Activated CD4-positive, alpha-beta T cell treated with anti-CD3 and anti-CD28 coated beads for 48 hours (primary cell): Measurements from ENCODE around the gene CCDC116.
"Not testable (repeated sequence)": the region's sequence is repeated elsewhere in the genome, so short reads cannot be mapped to it uniquely, and the experiment has no call there.

Experiments used
- DNase-seq: peaks from one replicate; pipeline ENCODE4 v3.0.0-alpha.2; 2020

CCDC116 gene

DNA sequence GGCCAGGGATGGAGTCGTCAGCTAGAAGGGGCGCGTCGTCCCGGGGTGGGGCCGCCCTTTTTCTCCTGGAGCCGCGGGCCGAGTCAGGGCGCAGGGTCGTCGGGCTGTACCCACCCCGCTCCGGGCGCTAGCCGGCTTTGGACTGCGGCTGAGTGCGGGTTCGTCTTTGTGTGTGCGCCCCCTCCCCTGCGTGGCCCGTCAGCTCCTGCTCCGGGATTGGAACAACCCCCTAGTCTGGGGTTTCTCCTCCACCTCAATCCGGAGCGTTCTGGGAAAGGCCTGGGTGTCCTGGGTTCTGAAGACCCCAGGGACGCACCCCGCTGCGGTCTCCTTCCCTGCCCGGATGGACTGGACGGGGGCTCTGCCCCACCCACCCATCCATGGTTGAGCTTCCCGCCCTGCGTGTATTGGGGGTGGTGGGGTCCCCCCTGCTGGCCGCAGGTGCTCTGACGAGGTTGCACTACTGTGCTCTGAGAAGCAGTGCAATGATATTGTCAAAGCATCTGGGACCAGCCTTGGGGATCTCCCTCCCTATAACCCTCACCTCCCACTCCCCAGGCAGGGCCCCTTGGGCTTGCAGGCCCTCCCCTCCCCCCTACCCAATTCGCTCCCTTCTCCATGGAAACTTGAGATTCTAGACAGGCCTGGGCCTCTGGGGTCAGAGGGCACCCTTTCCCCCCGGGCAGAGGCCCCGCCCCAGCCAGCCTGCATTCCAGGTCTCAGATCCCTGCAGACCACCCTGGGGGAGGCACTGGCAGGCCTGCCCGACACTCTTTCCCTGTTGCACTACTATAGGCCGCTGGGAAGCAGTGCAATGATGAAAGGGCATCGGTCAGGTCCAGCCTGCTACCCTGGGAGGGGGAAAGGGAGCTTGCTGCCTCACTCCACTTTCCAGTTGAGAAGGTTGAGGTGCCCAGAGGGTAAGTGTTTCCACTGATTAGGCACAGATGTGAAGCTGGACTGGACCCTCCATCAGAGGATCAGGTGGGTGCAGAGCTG is 20.3 kb downstream of the CCDC116 start:
- no peak for DNase-seq

DNA sequence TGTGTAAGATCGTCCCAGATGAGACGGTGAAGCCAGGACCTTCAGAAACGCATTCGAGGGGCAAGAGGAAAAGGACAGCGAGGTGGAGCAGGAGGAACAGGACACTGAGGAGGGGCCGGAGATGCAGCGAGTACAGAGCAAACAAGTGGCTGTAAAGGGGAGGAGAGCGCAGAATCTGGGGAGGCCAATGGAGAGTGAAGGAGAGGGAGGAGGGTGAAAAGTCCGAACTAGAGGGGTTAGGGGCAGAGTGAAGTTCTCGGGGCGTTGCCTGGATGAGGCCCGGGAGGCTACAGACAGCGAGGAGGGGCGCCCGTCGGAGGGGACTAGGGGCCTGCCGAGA is 24.4 kb downstream of the CCDC116 start:
- no peak for DNase-seq

DNA sequence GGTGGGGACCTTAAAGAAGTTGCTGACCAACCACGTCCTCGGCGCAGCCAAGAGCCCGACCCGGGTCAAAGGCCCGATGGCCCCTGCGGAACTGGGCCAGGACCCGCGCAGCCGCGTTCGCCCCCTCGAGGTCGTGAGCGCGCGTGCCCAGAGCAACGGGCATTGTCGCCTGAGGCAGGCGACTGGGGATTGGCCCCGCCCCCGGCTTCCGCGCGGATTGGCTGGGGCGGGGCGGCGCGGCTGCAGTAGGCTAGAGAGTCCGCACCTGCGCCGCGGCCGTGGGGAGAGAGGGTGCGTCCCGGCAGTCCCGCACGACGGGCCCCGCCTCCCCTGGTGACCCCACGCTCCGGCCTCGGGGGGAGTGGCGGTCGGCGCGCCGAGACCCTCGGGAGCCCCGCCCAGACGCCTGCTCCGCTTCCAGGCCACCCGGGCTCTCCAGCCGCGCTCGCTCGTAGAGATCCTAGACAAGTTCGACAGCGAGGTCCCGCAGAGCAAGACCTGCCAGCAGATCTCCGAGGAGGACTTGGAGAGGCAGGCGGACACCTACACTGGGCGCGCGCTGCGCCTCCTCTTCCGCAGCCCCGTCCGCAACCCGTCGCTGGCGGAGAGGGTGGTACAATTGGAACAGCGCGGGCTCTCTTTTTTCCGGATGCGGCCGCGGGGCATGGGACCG is 24.9 kb downstream of the CCDC116 start:
- DNase-seq = peak; percentile 83

DNA sequence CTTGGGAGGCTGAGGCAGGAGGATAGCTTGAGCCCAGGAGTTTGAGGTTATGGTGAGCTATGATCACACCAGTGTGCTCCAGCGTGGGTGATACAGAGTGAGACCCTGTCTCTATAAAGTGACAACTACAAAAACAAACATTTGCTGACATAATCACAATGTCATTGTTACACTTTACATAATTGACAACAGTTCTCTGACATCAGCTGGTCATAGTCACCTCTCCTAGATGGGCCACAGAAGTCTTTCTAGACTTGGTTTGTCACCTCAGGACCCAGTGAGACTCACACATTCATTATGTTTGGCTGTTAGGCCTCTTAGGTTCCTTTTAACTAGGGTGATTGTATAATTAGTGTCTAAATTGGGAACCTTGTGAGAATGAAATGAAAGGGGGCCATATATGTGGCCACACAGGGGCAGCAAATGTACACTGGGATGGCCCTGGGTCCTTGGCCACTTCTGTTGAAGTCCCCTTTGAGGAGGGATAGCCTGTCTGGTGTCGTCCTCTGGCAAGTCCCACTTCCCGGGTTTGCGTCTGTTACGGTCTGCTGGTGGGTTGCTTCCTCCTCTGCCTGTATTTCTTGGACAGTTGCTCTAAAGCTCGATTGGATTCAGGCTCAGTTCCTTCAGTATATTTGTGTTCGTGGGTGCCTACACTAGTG is 27.4 kb downstream of the CCDC116 start:
- no peak for DNase-seq

DNA sequence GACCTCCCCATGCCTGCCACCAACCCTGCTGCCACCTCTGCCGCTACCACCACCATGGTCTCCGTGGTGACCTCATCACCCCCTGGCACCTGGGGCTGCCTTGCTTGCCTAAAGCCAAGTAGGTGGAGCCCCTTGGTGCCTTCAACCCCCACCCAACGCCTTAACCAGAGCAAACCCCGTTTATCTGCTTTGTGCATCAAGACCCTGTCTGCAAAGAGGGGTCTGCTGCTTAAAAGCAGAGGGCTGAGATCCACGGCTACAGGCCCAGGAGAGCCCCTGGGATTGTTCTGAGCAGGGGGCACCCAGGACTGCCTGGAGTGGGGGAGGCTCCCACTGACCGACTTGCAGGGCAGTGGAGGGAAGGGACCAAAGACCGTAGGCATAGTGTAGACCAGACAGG is 28.3 kb downstream of the CCDC116 start:
- DNase-seq = no peak

DNA sequence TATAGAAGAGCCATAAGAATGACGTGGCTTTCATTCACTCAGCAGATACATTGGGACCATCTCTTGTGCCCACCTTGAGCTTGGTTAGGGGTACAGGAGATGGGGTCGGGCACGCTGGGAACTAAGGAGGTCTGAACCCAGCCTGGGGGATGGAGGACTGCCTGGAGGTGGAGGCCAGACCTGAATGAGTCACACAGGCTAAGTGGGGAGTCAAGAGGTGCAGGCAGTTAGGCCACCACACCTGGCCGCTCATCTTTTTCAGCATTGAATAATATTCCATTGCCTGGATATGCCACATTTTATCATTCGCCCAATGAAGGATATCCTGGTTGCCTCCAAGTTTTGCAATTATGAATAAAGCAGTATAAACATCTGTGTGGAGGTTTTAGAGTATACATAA is 29.4 kb downstream of the CCDC116 start:
- no peak for DNase-seq

DNA sequence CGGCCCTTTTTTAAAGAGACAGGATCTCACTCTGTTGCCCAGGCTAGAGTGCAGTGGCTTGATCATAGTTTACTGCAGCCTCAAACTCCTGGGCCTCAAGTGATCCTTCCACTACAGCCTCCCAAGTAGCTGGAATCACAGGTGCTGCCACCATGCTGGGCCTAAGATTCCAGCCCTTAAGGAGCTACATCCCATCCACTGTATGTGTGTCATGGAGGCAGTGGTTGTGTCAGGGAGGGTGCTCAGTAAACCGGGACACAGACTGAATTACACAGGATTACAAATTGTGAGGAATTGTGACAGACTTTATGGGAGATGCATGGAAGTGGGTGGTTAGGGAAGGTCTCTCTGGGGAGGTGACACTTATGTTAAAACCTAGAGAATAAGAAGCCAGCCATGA is 31.2 kb downstream of the CCDC116 start:
- no peak for DNase-seq

DNA sequence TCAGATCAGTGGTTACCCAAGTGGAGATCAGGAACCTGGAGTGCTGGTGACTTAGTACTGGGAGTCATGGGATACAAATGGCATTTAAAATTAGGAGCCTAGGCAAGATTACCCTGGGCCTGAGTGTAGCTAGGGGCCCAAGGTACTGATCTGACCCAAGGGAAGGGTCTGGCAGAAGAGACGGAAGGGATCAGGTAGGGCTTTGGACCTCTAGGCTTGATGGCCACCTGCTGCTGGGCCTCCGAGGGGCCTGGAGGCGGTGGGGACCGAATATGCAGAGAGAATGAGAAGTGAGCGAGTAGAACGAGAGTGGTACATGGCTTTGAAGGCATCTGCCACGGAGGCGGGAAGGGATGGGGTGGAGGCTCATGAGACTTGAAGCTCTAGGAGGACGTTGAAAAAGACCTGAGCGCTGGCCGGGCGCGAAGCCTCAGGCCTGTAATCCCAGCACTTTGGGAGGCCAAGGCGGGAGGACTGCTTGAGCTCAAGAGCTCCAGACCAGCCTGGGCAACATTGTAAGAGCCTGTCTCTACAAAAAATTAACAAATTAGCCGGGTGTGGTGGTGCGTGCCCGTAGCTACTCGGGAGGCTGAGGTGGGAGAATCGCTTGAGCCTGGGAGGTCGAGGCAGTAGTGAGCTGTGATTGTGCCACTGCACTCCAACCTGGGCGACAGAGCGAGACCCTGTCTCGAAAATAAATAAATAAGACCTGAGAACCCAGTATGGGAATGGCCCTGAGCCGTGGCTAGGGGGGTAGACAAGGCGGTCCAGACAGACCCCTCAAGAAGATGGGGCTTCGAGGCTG is 32.7 kb downstream of the CCDC116 start:
- no peak for DNase-seq

DNA sequence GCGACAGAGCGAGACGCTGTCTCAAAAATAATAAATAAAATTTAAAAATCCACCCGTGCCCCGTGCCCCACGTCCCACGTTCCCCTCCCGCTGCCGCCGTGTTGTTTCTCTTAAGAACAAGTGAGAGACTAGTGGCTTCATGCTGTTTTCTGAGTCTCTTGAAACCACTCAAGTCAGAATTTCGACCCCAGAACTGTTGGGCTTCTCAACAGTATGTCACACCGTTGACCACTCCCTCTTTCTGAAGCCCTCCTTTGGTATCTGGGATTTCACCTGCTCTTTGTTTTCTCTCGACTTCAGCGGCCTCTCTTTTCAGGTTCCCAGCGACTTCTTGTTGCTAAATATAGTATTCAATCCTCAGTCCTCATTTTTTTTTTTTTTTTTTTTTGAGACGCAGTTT is 34.2 kb downstream of the CCDC116 start:
- no peak for DNase-seq

DNA sequence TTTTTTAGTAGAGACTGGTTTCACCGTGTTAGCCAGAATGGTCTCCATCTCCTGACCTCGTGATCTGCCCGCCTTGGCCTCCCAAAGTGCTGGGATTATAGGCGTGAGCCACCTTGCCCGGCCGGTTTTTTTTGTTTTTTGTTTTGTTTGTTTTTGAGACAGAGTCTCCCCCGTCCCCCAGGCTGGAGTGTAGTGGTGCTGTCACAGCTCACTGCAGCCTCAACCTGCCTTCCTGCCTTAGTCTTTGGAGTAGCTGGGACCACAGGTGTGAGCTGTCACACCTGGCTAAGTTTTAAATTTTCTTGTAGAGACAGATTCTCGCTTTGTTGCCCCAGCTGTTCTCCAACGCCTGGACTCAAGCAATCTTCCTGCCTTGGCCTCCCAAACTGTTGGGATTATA is 36.5 kb downstream of the CCDC116 start:
- no peak for DNase-seq

DNA sequence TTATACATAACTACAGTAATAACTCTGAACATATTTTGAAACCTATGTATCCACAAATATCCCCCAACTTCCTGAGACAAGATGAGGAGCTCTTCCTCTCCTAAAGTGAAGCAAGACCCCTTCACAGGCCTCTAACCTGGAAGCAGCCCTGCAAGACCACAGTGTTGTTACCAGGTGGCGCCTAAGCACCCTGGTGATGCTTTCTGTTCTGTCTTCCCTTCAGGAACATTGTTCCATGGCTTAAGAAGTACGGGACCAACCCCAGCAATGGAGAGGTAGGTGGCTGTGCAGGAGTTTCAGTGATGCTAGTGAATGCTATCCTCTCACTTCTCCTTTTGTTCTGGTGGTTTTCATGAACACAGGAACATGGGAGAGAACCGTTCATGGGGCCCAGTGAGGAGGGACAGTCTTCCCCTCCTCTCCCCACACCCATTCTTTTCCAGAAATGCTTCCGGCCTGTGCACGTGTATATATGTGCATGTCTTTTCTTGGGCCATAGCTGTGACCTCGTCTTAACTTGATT is 39.6 kb downstream of the CCDC116 start:
- no peak for DNase-seq

DNA sequence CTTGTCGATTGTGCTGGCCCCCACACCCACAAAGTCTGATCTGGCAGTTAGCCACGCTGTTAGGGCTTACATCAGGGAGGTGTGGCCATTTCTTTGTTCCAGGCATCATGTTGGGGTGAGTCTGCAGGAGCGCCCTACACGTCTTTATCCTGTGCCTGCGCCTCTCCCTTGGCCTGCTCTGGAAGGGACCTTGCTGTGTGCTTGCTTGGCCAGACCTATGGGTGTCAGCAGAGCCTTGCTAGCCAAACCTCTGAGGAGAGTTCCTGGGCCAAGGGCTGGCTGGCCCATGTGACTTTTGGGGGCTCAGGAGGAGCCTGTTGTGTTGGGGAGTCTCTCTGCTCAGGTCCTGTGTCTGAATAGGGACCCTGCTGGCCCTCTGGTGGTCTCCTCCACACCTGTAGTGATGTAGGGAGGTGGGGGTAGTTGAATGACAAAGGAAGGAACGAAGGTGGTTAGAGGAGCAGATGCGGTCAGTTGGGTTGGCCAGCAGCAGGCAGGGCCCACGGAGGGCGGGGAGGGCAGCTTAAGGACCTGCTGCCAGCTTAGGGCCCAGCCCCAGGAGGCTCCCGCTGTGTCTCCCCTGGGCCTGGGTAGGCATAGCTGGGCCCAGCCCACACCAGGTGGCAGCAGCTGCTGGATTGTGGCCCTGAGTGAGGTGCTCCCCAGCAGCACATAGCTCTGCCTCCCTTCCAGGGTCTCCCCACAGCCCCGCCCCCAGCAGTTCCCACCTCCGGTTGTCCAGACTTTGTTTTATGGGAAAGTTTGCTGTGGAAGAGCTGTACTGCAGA is 41.2 kb downstream of the CCDC116 start:
- DNase-seq = no peak

DNA sequence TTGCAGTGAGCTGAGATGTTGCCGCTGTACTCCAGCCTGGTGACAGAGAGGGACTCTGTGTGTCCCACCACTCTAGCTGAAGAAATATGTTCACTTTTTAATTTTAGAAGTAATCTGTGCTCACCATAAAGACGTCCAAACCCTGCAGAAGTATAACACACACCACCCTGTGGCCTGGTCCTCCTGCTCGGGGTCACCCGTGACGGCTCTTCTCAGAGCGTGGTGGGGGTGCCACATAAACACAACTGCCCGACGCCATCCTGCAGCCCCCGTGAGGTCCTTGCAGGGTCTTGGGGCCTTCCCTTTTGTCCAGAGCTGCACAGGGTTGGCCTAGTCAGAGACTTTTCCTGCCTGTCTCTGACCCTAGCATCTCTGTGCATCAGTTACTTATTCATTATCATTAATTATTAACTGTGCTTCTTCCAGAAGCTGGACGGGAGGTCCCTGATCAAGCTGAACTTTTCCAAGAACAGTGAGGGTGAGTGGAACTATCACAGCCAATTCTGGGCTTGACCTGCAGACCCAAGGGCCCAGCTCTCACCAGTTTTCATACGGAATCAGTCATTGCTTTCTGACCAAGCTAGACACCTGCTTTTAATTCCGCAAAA is 42.2 kb downstream of the CCDC116 start:
- DNase-seq = no peak

DNA sequence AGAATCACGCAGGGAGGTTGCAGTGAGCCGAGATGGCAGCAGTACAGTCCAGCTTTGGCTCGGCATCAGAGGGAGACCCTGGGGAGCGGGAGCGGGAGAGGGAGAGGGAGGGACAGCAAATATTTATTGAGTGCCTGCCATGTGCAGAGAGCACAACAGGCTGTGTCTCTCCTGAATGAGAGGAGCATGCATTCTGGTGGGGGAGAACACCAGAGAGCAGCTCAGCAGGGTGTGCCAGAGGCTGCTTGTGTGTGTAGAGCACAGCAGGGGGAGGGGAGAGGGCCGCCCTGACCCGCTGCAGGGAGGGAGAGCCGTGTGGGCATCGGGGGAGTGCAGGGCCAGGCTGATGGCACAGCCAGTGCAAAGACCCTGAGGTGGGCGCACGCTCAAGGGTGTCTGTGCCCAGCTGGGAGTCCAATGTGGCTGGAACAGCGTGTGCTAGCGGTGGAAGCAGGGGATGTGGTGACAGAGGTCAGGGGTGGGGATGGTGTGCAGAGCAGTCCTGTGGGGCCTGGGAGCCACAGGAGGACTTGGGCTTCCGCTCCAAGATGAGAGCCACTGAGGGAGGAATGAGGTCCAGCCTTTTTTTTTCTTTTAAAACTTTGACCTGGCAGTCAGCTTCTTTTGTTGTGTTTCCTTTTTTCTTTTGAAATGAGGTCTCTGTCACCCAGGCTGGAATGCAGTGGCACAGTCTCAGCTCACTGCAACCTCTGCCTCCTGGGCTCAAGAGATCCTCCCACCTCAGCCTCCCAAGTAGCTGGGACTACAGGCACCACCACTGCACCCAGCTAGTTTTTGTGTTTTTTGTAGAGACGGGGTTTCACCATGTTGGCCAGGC is 45.3 kb downstream of the CCDC116 start:
- no peak for DNase-seq

DNA sequence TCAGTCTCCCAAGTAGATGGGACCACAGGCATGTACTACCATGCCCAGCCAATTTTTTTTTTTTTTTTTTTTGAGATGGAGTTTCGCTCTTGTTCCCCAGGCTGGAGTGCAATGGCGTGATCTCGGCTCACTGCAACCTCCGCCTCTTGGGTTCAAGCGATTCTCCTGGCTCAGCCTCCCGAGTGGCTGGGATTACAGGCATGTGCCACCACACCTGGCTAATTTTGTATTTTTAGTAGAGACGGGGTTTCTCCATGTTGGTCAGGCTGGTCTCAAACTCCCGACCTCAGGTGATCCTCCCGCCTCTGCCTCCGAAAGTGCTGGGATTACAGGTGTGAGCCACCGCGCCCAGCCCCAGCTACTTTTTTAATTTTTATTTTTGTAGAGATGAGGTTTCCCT is 46.3 kb downstream of the CCDC116 start:
- DNase-seq = not testable (repeated sequence)

DNA sequence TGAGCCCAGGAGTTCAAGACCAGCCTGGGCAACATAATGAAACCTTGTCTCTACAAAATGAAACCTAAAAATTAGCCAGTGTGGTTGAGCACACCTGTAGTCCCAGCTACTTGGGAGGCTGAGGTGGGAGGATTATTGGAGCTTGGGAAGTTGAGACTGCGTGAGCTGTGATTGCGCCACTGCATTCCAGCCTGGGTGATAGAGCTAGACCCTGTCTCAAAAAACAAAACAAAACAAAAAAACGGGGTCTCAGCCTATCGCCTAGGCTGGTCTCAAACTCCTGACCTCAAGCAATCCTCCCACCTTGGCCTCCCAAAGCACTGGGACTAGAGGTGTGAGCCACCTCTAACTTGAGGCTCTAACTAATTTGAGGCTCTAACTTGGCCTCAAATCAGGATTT is 46.8 kb downstream of the CCDC116 start:
- no peak for DNase-seq

DNA sequence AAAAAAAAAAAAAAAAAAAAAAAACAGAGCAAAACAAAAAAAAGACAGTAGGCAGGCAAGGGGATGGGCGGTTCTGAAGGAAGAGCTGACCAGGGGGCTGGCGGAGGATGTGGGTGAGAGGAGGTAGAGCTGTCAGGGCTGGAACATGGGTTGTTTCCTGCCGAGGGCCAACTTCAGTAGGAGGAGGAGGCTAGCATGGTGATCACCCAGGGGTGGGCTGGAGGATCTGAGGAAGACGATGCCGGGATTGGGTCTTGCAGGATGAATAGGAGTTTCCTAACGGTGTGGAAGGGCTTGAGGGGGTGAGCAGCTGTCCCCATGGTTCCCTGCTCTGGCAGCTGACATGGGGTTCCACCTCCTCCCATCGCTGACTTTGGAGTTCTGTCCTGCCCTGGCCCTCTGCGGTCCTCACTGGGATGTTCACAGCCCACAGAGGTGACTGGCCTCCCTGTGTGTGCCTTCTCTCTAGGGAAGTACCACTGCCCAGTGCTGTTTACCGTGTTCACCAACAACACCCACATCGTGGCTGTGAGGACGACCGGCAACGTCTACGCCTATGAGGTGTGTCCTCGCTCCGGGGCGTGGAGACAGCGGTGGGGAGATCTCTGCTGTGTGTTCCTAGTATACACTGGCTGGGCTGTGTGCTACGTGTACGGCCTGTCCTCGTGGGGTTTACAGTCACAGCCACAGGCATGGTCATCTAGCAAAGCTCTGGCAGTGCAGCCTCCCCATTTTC is 48.4 kb downstream of the CCDC116 start:
- DNase-seq = no peak

DNA sequence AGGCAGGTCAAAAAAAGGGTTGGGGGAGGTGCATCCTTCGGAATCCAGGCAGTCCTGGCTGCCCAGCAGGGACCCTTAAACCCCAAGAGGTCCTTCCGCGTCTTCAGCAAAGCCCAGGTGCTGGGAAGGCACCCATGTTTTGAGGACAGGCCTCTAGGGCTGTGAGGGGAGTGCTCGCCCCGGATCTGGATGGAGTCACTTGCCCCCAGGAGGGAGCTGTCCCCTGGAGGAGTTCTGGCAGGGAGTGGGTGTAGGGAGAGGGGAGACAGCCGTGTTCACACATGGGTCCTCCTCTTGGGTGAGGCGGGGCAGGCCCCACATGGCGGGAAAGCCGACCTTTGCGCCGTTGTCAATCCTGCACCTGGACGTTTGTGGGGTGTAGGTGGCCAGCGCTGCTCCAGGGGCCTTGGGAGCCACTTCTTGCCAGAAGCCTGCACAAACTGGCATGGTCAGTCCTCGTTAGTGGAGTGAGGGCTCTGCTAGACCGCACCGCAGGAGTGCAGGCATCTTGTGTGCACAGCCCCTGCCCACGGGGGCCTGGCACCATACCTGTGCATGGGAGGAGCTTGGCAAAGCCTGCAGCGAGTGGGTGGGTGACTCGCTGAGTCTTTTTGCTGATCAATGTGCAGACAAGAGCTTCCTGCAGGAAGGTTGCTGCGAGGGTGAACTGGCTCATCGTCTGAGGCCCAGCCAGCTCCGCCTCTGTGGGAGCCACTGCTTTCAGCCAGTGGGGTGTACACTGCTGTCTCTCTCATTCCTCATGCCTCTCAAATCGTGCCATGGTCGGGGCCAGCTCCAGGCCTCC is 49.2 kb downstream of the CCDC116 start:
- peak; percentile 25 for DNase-seq
